ENCODE data around the gene TSPEAR.

TSPEAR gene

GRCh38 chr21:44524414-44525371, 186.7 kb downstream of the TSPEAR start:
- Histone ChIP-seq H3K4me1 (ENCODE audit: control insufficient read depth in 1 of 2, insufficient read depth in 2 of 2, low read length in 2 of 2) (no peaks in the 10 kb centered on the region), H3K27ac (ENCODE audit: low read depth, low read length) (no peak overlapping the region), H3K36me3 (ENCODE audit: control insufficient read depth in 1 of 2, insufficient read depth in 2 of 2, low read length in 2 of 2) (no peaks in the 10 kb centered on the region), H3K4me3 (ENCODE audit: low read depth in 1 of 2, low read length in 2 of 2) (no peak overlapping the region), H3K9me3 (ENCODE audit: control insufficient read depth in 1 of 2, low read length in 2 of 2) (no peaks in the 10 kb centered on the region), H3K27me3 (ENCODE audit: control insufficient read depth in 1 of 2, insufficient read depth in 2 of 2, low read length in 2 of 2) (no peaks in the 10 kb centered on the region), H3K9ac (ENCODE audit: low read depth in 1 of 2, low read length in 2 of 2) (no peak overlapping the region)

DNA sequence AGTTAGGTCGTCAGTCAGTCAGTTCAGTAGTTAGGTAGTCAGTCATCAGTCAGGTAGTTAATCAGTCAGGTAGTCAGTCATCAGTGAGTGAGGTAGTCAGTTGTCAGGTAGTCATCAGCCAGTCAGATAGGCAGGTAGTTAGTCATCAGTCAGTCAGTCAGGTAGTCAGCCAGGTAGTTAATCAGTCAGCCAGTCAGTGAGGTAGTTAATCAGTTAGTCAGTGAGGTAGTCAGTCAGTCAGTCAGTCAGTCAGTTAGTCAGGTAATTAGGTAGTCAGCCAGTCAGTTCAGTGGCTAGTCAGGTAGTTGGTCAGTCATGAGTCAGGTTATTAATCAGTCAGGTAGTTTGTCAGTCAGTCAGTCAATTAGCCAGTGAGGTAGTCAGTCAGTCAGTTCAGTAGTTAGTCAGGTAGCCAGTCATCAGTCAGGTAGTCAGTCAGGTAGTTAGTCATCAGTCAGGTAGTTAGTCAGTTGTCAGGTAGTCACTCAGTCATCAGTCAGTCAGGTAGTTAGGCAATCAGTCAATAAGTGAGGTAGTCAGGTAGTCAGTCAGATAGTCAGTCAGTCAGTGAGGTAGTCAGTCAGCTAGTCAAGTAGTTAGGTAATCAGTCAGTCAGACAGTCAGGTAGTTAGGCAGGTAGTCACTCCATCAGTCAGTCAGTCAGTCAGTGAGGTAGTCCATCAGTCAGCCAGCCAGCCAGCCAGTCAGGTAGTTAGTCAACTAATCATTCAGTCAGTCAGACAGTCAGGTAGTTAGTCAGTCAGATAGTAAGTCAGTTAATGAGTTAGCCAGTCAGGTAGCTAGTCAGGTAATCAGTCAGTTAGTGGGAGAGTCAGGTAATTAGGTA, 187.6 kb downstream of the TSPEAR start:
- Histone ChIP-seq H3K36me3 (ENCODE audit: control insufficient read depth in 1 of 2, insufficient read depth in 2 of 2, low read length in 2 of 2) (no peaks in the 10 kb centered on the region), H3K4me1 (ENCODE audit: control insufficient read depth in 1 of 2, insufficient read depth in 2 of 2, low read length in 2 of 2) (no peaks in the 10 kb centered on the region), H3K4me3 (ENCODE audit: low read depth in 1 of 2, low read length in 2 of 2) (no peak overlapping the region), H3K9ac (ENCODE audit: low read depth in 1 of 2, low read length in 2 of 2) (no peak overlapping the region), H3K27me3 (ENCODE audit: control insufficient read depth in 1 of 2, insufficient read depth in 2 of 2, low read length in 2 of 2) (no peaks in the 10 kb centered on the region), H3K27ac (ENCODE audit: low read depth, low read length) (no peak overlapping the region), H3K9me3 (ENCODE audit: control insufficient read depth in 1 of 2, low read length in 2 of 2) (no peaks in the 10 kb centered on the region)

- Histone ChIP-seq H3K27ac (ENCODE audit: low read depth, low read length) (no peak overlapping the region), H3K4me1 (ENCODE audit: control insufficient read depth in 1 of 2, insufficient read depth in 2 of 2, low read length in 2 of 2) (no peaks in the 10 kb centered on the region), H3K4me3 (ENCODE audit: low read depth in 1 of 2, low read length in 2 of 2) (no peak overlapping the region), H3K9ac (ENCODE audit: low read depth in 1 of 2, low read length in 2 of 2) (no peak overlapping the region), H3K9me3 (ENCODE audit: control insufficient read depth in 1 of 2, low read length in 2 of 2) (no peaks in the 10 kb centered on the region), H3K36me3 (ENCODE audit: control insufficient read depth in 1 of 2, insufficient read depth in 2 of 2, low read length in 2 of 2) (no peaks in the 10 kb centered on the region), H3K27me3 (ENCODE audit: control insufficient read depth in 1 of 2, insufficient read depth in 2 of 2, low read length in 2 of 2) (no peaks in the 10 kb centered on the region)
Measured at GRCh38 chr21:44522753-44523204, 188.6 kb downstream of the TSPEAR start.

DNA sequence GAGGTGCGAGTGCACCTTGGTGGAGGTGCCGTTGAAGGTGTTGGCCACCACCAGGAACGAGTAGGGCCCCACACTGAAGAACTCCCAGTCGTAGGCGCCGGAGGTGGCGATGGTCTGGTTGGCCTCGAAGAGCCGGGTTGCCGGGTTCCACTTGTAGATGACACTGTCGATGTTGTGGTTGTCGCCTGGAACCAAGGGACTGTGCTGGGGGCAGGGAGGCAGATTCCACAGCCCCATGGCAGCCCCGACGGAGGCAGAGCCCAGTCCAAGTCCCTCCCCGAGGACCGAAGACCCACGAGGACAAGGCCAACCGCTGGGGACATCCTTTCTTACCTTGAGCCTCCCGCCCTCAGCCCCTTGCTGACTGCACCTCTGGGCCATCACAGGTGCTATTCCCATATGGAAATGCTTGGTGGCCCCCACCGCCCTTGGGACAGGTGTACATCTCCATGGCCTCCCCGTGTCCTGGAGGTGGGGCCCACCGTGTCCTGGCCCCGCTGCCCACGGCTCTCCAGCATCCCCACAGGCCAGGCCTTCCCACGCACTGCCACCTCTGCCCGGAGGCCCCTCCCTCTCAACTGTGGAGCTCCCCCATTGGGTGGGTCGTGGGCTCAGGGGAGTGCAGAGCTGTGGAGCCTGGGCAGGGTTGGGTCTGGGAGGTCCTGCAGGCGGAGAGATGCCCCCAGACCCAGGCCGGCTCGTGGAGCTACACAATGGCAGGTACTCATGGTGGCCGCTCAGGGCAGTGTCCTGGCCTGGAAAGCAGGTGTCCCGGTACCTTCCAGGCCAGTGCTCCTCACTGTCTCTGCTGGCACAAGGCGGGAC, 189.2 kb downstream of the TSPEAR start:
- Histone ChIP-seq H3K9me3 (ENCODE audit: control insufficient read depth in 1 of 2, low read length in 2 of 2) (no peaks in the 10 kb centered on the region), H3K4me1 (ENCODE audit: control insufficient read depth in 1 of 2, insufficient read depth in 2 of 2, low read length in 2 of 2) (no peaks in the 10 kb centered on the region), H3K9ac (ENCODE audit: low read depth in 1 of 2, low read length in 2 of 2) (no peak overlapping the region), H3K36me3 (ENCODE audit: control insufficient read depth in 1 of 2, insufficient read depth in 2 of 2, low read length in 2 of 2) (no peaks in the 10 kb centered on the region), H3K27ac (ENCODE audit: low read depth, low read length) (no peak overlapping the region), H3K27me3 (ENCODE audit: control insufficient read depth in 1 of 2, insufficient read depth in 2 of 2, low read length in 2 of 2) (no peaks in the 10 kb centered on the region), H3K4me3 (ENCODE audit: low read depth in 1 of 2, low read length in 2 of 2) (no peak overlapping the region)

- no peaks in the 10 kb centered on the region for H3K9me3 ChIP-seq (ENCODE audit: control insufficient read depth in 1 of 2, low read length in 2 of 2)
- no peaks in the 10 kb centered on the region for H3K4me1 ChIP-seq (ENCODE audit: control insufficient read depth in 1 of 2, insufficient read depth in 2 of 2, low read length in 2 of 2)
- no peak overlapping the region for H3K27ac ChIP-seq (ENCODE audit: low read depth, low read length)
- H3K36me3 ChIP-seq (ENCODE audit: control insufficient read depth in 1 of 2, insufficient read depth in 2 of 2, low read length in 2 of 2), result no peaks in the 10 kb centered on the region
- no peaks in the 10 kb centered on the region for H3K27me3 ChIP-seq (ENCODE audit: control insufficient read depth in 1 of 2, insufficient read depth in 2 of 2, low read length in 2 of 2)
- H3K9ac ChIP-seq (ENCODE audit: low read depth in 1 of 2, low read length in 2 of 2), result no peak overlapping the region
- no peak overlapping the region for H3K4me3 ChIP-seq (ENCODE audit: low read depth in 1 of 2, low read length in 2 of 2)
Measured at GRCh38 chr21:44521301-44521927, 190.0 kb downstream of the TSPEAR start.

DNA sequence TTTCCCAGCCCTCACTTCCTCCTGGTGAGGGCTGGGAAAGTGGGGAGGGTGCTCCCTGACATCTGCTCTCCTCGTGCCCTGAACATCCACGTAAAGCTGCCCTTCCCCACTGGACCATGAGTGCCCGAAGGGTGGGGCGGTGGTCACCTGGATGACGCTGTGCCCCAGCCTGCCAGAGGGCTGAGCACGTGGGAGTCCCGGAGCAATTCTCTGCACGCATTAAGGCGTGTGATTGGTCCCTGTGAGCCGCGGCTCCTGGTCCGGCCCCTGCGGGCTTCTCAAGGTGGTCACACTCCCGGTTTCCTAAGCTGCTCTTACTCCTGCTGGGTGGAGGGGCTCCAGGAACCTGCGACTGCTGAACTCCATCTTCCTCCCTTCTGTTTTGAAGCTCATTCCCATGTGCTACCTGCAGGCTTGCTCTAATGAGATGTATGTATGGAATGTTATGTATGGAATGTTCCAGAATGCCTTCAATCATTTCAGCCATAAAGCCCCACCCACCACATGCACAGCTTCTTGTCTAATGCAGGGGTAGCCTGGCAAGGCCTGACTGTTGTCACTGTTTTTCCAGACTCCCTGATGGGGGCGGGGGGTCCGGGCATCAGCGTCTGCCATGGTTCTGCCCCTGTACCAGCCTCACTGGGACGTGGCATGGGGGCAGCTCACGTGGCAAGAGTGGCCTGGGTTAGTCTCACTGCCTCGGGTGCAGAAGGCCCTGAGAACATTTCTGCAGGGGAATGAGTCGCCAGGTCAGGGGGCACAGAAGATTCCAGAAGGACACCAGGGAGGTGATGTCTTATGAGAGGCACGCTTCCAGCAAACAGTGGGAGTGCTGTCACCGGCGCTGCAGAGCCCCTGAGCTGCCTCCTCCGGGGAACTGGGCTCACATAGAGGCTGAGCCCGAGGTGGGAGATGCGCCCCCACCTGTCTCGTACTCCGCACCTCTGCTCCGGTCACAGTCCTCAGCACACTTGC, 190.8 kb downstream of the TSPEAR start:
- H3K4me3 ChIP-seq (ENCODE audit: low read depth in 1 of 2, low read length in 2 of 2), result no peak overlapping the region
- no peaks in the 10 kb centered on the region for H3K27me3 ChIP-seq (ENCODE audit: control insufficient read depth in 1 of 2, insufficient read depth in 2 of 2, low read length in 2 of 2)
- no peaks in the 10 kb centered on the region for H3K9me3 ChIP-seq (ENCODE audit: control insufficient read depth in 1 of 2, low read length in 2 of 2)
- H3K4me1 ChIP-seq (ENCODE audit: control insufficient read depth in 1 of 2, insufficient read depth in 2 of 2, low read length in 2 of 2), result no peaks in the 10 kb centered on the region
- no peaks in the 10 kb centered on the region for H3K36me3 ChIP-seq (ENCODE audit: control insufficient read depth in 1 of 2, insufficient read depth in 2 of 2, low read length in 2 of 2)
- no peak overlapping the region for H3K27ac ChIP-seq (ENCODE audit: low read depth, low read length)
- no peak overlapping the region for H3K9ac ChIP-seq (ENCODE audit: low read depth in 1 of 2, low read length in 2 of 2)

GRCh38 chr21:44519346-44520325, 191.7 kb downstream of the TSPEAR start:
- Histone ChIP-seq H3K9me3 (ENCODE audit: control insufficient read depth in 1 of 2, low read length in 2 of 2) (no peaks in the 10 kb centered on the region), H3K4me1 (ENCODE audit: control insufficient read depth in 1 of 2, insufficient read depth in 2 of 2, low read length in 2 of 2) (no peaks in the 10 kb centered on the region), H3K4me3 (ENCODE audit: low read depth in 1 of 2, low read length in 2 of 2) (no peak overlapping the region), H3K9ac (ENCODE audit: low read depth in 1 of 2, low read length in 2 of 2) (no peak overlapping the region), H3K27ac (ENCODE audit: low read depth, low read length) (no peak overlapping the region), H3K36me3 (ENCODE audit: control insufficient read depth in 1 of 2, insufficient read depth in 2 of 2, low read length in 2 of 2) (no peaks in the 10 kb centered on the region), H3K27me3 (ENCODE audit: control insufficient read depth in 1 of 2, insufficient read depth in 2 of 2, low read length in 2 of 2) (no peaks in the 10 kb centered on the region)

DNA sequence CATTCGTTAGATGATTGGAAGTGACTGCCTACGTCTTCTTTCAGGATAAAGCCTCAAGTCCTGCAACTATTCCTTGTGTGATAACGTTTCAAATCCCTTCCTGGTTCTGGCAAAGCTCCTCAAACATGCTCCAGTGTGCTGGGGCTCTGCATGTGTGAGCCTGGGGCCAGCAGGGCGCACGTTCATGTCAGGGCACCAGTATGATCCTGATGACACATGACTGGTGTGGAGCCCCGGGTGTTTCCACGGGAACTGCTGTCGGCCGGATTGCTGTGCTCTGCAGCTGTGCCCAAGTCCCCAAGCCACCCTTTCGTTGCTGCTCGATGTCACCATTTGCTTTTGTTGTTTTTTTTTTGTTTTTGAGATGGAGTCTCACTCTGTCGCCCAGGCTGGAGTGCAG, 192.7 kb downstream of the TSPEAR start:
- Histone ChIP-seq H3K4me3 (ENCODE audit: low read depth in 1 of 2, low read length in 2 of 2) (no peak overlapping the region), H3K27me3 (ENCODE audit: control insufficient read depth in 1 of 2, insufficient read depth in 2 of 2, low read length in 2 of 2) (no peaks in the 10 kb centered on the region), H3K36me3 (ENCODE audit: control insufficient read depth in 1 of 2, insufficient read depth in 2 of 2, low read length in 2 of 2) (no peaks in the 10 kb centered on the region), H3K27ac (ENCODE audit: low read depth, low read length) (no peak overlapping the region), H3K9me3 (ENCODE audit: control insufficient read depth in 1 of 2, low read length in 2 of 2) (no peaks in the 10 kb centered on the region), H3K4me1 (ENCODE audit: control insufficient read depth in 1 of 2, insufficient read depth in 2 of 2, low read length in 2 of 2) (no peaks in the 10 kb centered on the region), H3K9ac (ENCODE audit: low read depth in 1 of 2, low read length in 2 of 2) (no peak overlapping the region)
